ENCODE data around the gene CALML5. TPM values are rescaled to one million over a fixed set of nuclear protein-coding genes. Genes with fewer than 3 reads are reported as not detected.

Gene CALML5
- total RNA-seq, 4 donors from 2014 or later, result not detected

- in situ Hi-C loops (cut with MboI; ENCODE audit: low pct_ligation_motif_present in 1 of 4, low pct_unique_long_range_greater_than_20kb in 1 of 4, low sequenced_read_pairs in 3 of 4) (no loop called here), intact Hi-C loops (cut with DNase I; ENCODE audit: low total_unique reads) (loop anchor here (5.0 kb wide), 1 partner anchor 1151 kb away; no protein-coding TSS in a partner anchor)
- H3K36me3 ChIP-seq, result no peaks in the 10 kb centered on the region
- H3K27ac ChIP-seq, result peak overlapping the region; percentile 91 to 95 (median 92)
- H3K4me1 ChIP-seq, result peaks cover 0 to 17% (median 8%) of the 10 kb centered on the region in 4 donors
- peak overlapping the region in 1 of 4 donors; percentile 5 for H3K4me3 ChIP-seq
- no peaks in the 10 kb centered on the region for H3K9me3 ChIP-seq
- 59 to 62% methylated on average over 7 to 13 of the region's 13 CpGs for WGBS, 2 donors (ENCODE audit: low coverage in 1 of 2)
- TF ChIP-seq POLR2AphosphoS5 (IDR thresholded peaks at IDR 0.05) (no peak), POLR2A (IDR thresholded peaks at IDR 0.05) (no peak), EP300 (IDR thresholded peaks at IDR 0.05; ENCODE audit: low read depth) (no peak), CTCF (IDR thresholded peaks at IDR 0.05) (no peak)
- no peak for DNase-seq
- no peaks in the 10 kb centered on the region for H3K27me3 ChIP-seq
Observed at GRCh38 chr10:5485948-5486852, 13.2 kb downstream of the CALML5 start.

- TF ChIP-seq POLR2AphosphoS5 (IDR thresholded peaks at IDR 0.05), result no peak
- no peak for TF ChIP-seq EP300 (IDR thresholded peaks at IDR 0.05; ENCODE audit: low read depth)
- no peak for TF ChIP-seq CTCF (IDR thresholded peaks at IDR 0.05)
- no peak for TF ChIP-seq POLR2A (IDR thresholded peaks at IDR 0.05)
- no peaks in the 10 kb centered on the region for H3K9me3 ChIP-seq
- H3K4me1 ChIP-seq, result peaks cover 0 to 17% (median 8%) of the 10 kb centered on the region in 4 donors
- no peak for DNase-seq
- no peak overlapping the region for H3K4me3 ChIP-seq
- in situ Hi-C loops (cut with MboI; ENCODE audit: low pct_ligation_motif_present in 1 of 4, low pct_unique_long_range_greater_than_20kb in 1 of 4, low sequenced_read_pairs in 3 of 4) (no loop called here), intact Hi-C loops (cut with DNase I; ENCODE audit: low total_unique reads) (loop anchor here (5.0 kb wide), 1 partner anchor 1152 kb away; no protein-coding TSS in a partner anchor)
- WGBS, 2 donors (ENCODE audit: low coverage in 1 of 2), result 82 to 86% methylated on average over 8 to 14 of the region's 14 CpGs
- H3K36me3 ChIP-seq, result no peaks in the 10 kb centered on the region
- no peak overlapping the region for H3K27ac ChIP-seq
- H3K27me3 ChIP-seq, result no peaks in the 10 kb centered on the region
Observed at GRCh38 chr10:5485290-5485689, 14.1 kb downstream of the CALML5 start.

GRCh38 chr10:5484205-5484604 lies 15.2 kb downstream of the CALML5 start:
- intact Hi-C loops (cut with DNase I; ENCODE audit: low total_unique reads), result no loop called here

More at GRCh38 chr10:5484205-5484604, 15.2 kb downstream of the CALML5 start:
- Histone ChIP-seq H3K4me1 (peaks cover 0 to 17% (median 7%) of the 10 kb centered on the region in 4 donors), H3K36me3 (no peaks in the 10 kb centered on the region), H3K27me3 (no peaks in the 10 kb centered on the region), H3K9me3 (no peaks in the 10 kb centered on the region), H3K27ac (no peak overlapping the region), H3K4me3 (no peak overlapping the region)
- in situ Hi-C loops (cut with MboI; ENCODE audit: low pct_ligation_motif_present in 1 of 4, low pct_unique_long_range_greater_than_20kb in 1 of 4, low sequenced_read_pairs in 3 of 4), result no loop called here
- DNase-seq, result no peak
- WGBS, 2 donors (ENCODE audit: low coverage in 1 of 2), result 81 to 98% methylated on average over 3 of the region's 3 CpGs
- no peak for TF ChIP-seq CTCF (IDR thresholded peaks at IDR 0.05)
- no peak for TF ChIP-seq POLR2AphosphoS5 (IDR thresholded peaks at IDR 0.05)
- TF ChIP-seq POLR2A (IDR thresholded peaks at IDR 0.05), result no peak
- no peak for TF ChIP-seq EP300 (IDR thresholded peaks at IDR 0.05; ENCODE audit: low read depth)

Measured in transverse colon (tissue), 4 donors.